ENCODE measurements around the gene LMAN2L.

GRCh38 chr2:96698221-96698861 is 41.5 kb downstream of the LMAN2L start:
- TF ChIP-seq CTCF (conservative IDR thresholded peaks at IDR 0.05 in 1 of 2, IDR thresholded peaks at IDR 0.05 in 1 of 2; ENCODE audit: low read depth in 1 of 2, low read length in 2 of 2) (no peak), EZH2 (IDR thresholded peaks at IDR 0.05; ENCODE audit: low read length, missing control alignments) (no peak)
